K562 (cell line): ENCODE results near the gene DMAC2. TPM values are rescaled to one million over a fixed set of nuclear protein-coding genes. Genes with fewer than 3 reads are reported as not detected.

Experiments used
- HDAC6 ChIP-seq: IDR thresholded peaks from 2 replicates; pipeline ENCODE4 v1.6.1; 2012; ENCODE audit warnings: low read depth, mild to moderate bottlenecking, control low read depth, inconsistent platforms, low read length, moderate library complexity
- MEF2A ChIP-seq: IDR thresholded peaks from 2 replicates; pipeline ENCODE4 v1.6.1; 2011; ENCODE audit warnings: low read depth, mild to moderate bottlenecking, low read length, moderate library complexity; ENCODE audit not compliant: control insufficient read depth
- TAL1 ChIP-seq: fragments of 450-650 bp; IDR thresholded peaks from 2 replicates; pipeline ENCODE4 v1.6.1; 2016; ENCODE audit warnings: mild to moderate bottlenecking
- polyA plus RNA-seq, 8 experiments: library from polyadenylated mRNA; depleted of rRNA in 4 of 8; stranded (reverse) in 5 of 8; unstranded in 3 of 8; fragments of >200 nt; fragmentation: Nextera tagmentation in 2 of 8; fragmentation: Illumina TruSeq in 1 of 8; extraction: Ambion mirVana in 2 of 8; extraction: Trizol in 1 of 8; gene quantifications; 2 replicates each; pipeline versions ENCODE4 v1.2.1 to v1.2.3, GENCODE V29; 2011 to 2014; ENCODE audit warnings: inconsistent platforms in 1 of 8, missing spikeins in 1 of 8
- total RNA-seq, 7 experiments: library from RNA; depleted of rRNA in 6 of 7; stranded (reverse); fragments of >200 nt in 6 of 7; fragmentation: Illumina TruSeq in 2 of 7; extraction: Trizol in 2 of 7; gene quantifications; 2 replicates each; pipeline versions ENCODE4 v1.2.1 to v1.2.3, GENCODE V29; 2011 to 2021; ENCODE audit warnings: low replicate concordance in 1 of 7
- TF ChIP-seq, protein P1 (sequence below), 2 experiments: fragments of 450-650 bp; IDR thresholded peaks; 2 replicates each; pipeline ENCODE4 v1.6.1; 2016; ENCODE audit warnings: mild to moderate bottlenecking in 2 of 2, borderline replicate concordance in 1 of 2, low read depth in 1 of 2, moderate library complexity in 1 of 2

The DMAC2 gene
- total and polyA plus RNA-seq, 9 of the 15 experiments (the other 6 are each of a cell fraction or from before 2014, with no cell fraction given), result 12.9 to 61.2 (median 43.1) TPM

DNA sequence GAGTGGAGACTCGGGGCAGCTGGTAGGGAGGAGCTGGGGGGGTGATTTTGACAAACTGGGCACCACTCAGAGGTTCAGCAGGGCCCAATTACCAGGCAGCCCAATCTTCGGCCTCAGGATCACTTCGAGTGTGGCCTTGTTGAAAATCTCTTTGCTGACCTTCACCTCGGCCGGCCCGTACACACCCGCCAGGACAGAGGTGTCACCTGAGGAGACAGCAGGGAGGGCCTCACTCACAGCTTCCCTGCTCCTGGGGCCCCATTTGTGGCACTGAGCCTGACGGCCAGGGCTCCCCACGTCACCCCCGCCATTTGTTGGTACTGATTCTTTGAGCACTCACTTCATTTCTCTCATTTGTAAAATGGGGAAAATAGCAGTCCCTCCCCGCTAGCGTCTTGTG lies 46.9 kb downstream of the DMAC2 start (continued):
- TF ChIP-seq TAL1 (no peak), HDAC6 (no peak), MEF2A (no peak)
- TF ChIP-seq, protein P1, sequence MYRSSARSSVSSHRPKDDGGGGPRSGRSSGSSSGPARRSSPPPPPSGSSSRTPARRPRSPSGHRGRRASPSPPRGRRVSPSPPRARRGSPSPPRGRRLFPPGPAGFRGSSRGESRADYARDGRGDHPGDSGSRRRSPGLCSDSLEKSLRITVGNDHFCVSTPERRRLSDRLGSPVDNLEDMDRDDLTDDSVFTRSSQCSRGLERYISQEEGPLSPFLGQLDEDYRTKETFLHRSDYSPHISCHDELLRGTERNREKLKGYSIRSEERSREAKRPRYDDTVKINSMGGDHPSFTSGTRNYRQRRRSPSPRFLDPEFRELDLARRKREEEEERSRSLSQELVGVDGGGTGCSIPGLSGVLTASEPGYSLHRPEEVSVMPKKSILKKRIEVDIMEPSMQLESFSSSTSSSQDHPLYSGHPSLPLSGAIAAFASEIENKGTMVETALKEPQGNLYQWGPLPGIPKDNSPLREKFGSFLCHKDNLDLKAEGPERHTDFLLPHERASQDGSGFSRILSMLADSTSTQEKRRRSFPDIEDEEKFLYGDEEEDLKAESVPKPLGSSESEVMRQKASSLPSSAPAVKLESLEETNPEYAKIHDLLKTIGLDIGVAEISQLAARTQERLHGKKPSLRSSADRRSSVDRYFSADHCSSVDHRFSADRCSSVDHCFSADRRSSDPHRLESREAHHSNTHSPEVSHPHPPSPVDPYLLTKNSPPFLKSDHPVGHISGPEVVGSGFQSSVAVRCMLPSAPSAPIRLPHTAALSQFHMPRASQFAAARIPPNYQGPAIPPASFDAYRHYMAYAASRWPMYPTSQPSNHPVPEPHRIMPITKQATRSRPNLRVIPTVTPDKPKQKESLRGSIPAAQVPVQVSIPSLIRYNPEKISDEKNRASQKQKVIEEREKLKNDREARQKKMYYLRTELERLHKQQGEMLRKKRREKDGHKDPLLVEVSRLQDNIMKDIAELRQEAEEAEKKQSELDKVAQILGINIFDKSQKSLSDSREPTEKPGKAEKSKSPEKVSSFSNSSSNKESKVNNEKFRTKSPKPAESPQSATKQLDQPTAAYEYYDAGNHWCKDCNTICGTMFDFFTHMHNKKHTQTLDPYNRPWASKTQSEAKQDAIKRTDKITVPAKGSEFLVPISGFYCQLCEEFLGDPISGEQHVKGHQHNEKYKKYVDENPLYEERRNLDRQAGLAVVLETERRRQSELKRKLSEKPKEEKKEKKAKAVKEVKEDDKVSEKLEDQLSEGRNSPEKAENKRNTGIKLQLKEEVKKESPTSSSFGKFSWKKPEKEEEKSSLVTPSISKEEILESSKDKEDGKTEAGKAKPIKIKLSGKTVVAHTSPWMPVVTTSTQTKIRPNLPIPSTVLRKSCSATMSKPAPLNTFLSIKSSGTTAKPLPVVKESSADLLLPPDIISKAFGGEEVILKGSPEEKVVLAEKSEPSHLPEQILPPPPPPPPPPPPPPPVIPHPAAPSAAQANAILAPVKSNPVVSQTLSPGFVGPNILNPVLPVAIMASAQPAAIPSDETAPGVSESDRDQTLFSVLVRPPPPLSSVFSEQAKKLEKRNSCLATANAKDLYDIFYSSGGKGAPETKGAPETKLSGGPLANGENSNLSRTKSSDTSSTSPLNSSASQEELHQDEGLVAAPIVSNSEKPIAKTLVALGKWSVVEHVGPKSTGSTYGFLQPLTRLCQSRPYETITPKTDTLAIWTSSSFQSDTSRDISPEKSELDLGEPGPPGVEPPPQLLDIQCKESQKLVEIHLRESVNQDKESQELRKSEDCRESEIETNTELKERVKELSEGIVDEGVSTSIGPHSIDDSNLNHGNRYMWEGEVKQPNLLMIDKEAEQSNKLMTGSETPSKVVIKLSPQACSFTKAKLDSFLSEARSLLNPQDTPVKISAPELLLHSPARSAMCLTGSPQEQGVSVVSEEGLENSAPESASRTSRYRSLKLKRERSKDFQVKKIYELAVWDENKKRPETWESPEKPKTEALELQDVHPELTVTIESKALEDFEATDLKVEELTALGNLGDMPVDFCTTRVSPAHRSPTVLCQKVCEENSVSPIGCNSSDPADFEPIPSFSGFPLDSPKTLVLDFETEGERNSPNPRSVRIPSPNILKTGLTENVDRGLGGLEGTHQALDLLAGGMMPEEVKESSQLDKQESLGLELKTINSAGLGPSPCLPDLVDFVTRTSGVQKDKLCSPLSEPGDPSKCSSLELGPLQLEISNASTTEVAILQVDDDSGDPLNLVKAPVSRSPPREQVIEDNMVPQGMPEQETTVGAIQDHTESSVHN (IDR thresholded peaks at IDR 0.05; ENCODE audit: borderline replicate concordance in 1 of 2, low read depth in 1 of 2), result no peak
